WTC11 (cell line): ENCODE results near the gene SLC2A4RG.

Experiments used
- CREB1 ChIP-seq: sonication (generic); formaldehyde crosslinking; IDR thresholded peaks from 2 replicates; pipeline ENCODE4 v1.8.0; 2023; ENCODE audit warnings: mild to moderate bottlenecking, missing genetic modification reagents
- SMAD4 ChIP-seq: sonication (generic); formaldehyde crosslinking; IDR thresholded peaks from 2 replicates; pipeline ENCODE4 v1.8.0; 2022; ENCODE audit warnings: mild to moderate bottlenecking, missing genetic modification reagents

- no peak for TF ChIP-seq CREB1 (CRISPR knock-in tag)
- TF ChIP-seq SMAD4 (CRISPR knock-in tag) = no peak
Measured at GRCh38 chr20:63734946-63735858, 4.4 kb upstream of the SLC2A4RG start.
